ENCODE results near the gene REPS2.

Gene REPS2

GRCh38 chrX:16986169-16986568, 39.7 kb downstream of the REPS2 start:
- no peak overlapping the region for H3K4ac ChIP-seq (ENCODE audit: low read depth, low read length)
- H2BK15ac ChIP-seq (replicated peaks; ENCODE audit: low read depth), result no peak overlapping the region
- no peaks in the 10 kb centered on the region for H3K79me2 ChIP-seq (ENCODE audit: control insufficient read depth, insufficient read depth, low read length)
- no peak overlapping the region for H3K9ac ChIP-seq (ENCODE audit: low read length)
- DNase-seq, result no peak
- no peak overlapping the region for H3K4me2 ChIP-seq (ENCODE audit: low read length)
- no CpG with 5 or more reads among the region's 2 CpGs for WGBS (ENCODE audit: extremely low coverage, insufficient coverage, low lambda C conversion rate)
- no peaks in the 10 kb centered on the region for H3K36me3 ChIP-seq (ENCODE audit: control insufficient read depth, insufficient read depth, low read length)
- H3K56ac ChIP-seq (ENCODE audit: low read length), result no peak overlapping the region
- no peak overlapping the region for H3K27ac ChIP-seq (ENCODE audit: low read depth, low read length)
- no peak overlapping the region for H3K18ac ChIP-seq (ENCODE audit: low read length)
- no peaks in the 10 kb centered on the region for H3K4me1 ChIP-seq (ENCODE audit: control insufficient read depth, low read depth, low read length)
- no peak overlapping the region for H2AK5ac ChIP-seq (ENCODE audit: low read length)
- H2BK120ac ChIP-seq (ENCODE audit: low read depth, low read length), result no peak overlapping the region
- H3K79me1 ChIP-seq (ENCODE audit: low read length), result no peaks in the 10 kb centered on the region
- no peak overlapping the region for H3K4me3 ChIP-seq (ENCODE audit: low read length)
- H2BK5ac ChIP-seq (ENCODE audit: low read length), result no peak overlapping the region
- H3K23ac ChIP-seq (ENCODE audit: low read length), result no peak overlapping the region
- H4K5ac ChIP-seq (ENCODE audit: low read length), result no peak overlapping the region
- no peaks in the 10 kb centered on the region for H3K27me3 ChIP-seq (ENCODE audit: insufficient read depth, low read length, poor library complexity)
- H4K8ac ChIP-seq (ENCODE audit: low read depth, low read length), result no peak overlapping the region

GRCh38 chrX:16989750-16990149, 43.3 kb downstream of the REPS2 start:
- no peak overlapping the region for H3K9ac ChIP-seq (ENCODE audit: low read length)
- H3K56ac ChIP-seq (ENCODE audit: low read length), result no peak overlapping the region
- H3K79me1 ChIP-seq (ENCODE audit: low read length), result no peaks in the 10 kb centered on the region
- H3K23ac ChIP-seq (ENCODE audit: low read length), result no peak overlapping the region
- H3K18ac ChIP-seq (ENCODE audit: low read length), result no peak overlapping the region
- no peak overlapping the region for H3K4me2 ChIP-seq (ENCODE audit: low read length)
- H4K8ac ChIP-seq (ENCODE audit: low read depth, low read length), result no peak overlapping the region
- H3K27me3 ChIP-seq (ENCODE audit: insufficient read depth, low read length, poor library complexity), result no peaks in the 10 kb centered on the region
- H3K27ac ChIP-seq (ENCODE audit: low read depth, low read length), result no peak overlapping the region
- H3K79me2 ChIP-seq (ENCODE audit: control insufficient read depth, insufficient read depth, low read length), result no peaks in the 10 kb centered on the region
- H3K4me3 ChIP-seq (ENCODE audit: low read length), result no peak overlapping the region
- no peak overlapping the region for H2BK15ac ChIP-seq (replicated peaks; ENCODE audit: low read depth)
- no peak overlapping the region for H2BK5ac ChIP-seq (ENCODE audit: low read length)
- H2AK5ac ChIP-seq (ENCODE audit: low read length), result no peak overlapping the region
- no peak overlapping the region for H4K5ac ChIP-seq (ENCODE audit: low read length)
- DNase-seq, result no peak
- H3K4me1 ChIP-seq (ENCODE audit: control insufficient read depth, low read depth, low read length), result no peaks in the 10 kb centered on the region
- no peak overlapping the region for H2BK120ac ChIP-seq (ENCODE audit: low read depth, low read length)
- no peaks in the 10 kb centered on the region for H3K36me3 ChIP-seq (ENCODE audit: control insufficient read depth, insufficient read depth, low read length)
- no peak overlapping the region for H3K4ac ChIP-seq (ENCODE audit: low read depth, low read length)

- no peak overlapping the region for H3K27ac ChIP-seq (ENCODE audit: low read depth, low read length)
- no peaks in the 10 kb centered on the region for H3K79me1 ChIP-seq (ENCODE audit: low read length)
- WGBS (ENCODE audit: extremely low coverage, insufficient coverage, low lambda C conversion rate), result no CpG with 5 or more reads among the region's 2 CpGs
- H3K4me3 ChIP-seq (ENCODE audit: low read length), result no peak overlapping the region
- H2BK15ac ChIP-seq (replicated peaks; ENCODE audit: low read depth), result no peak overlapping the region
- DNase-seq, result no peak
- H2BK5ac ChIP-seq (ENCODE audit: low read length), result no peak overlapping the region
- H3K4me2 ChIP-seq (ENCODE audit: low read length), result no peak overlapping the region
- no peak overlapping the region for H3K9ac ChIP-seq (ENCODE audit: low read length)
- H4K5ac ChIP-seq (ENCODE audit: low read length), result no peak overlapping the region
- no peak overlapping the region for H3K56ac ChIP-seq (ENCODE audit: low read length)
- H3K4ac ChIP-seq (ENCODE audit: low read depth, low read length), result no peak overlapping the region
- H3K23ac ChIP-seq (ENCODE audit: low read length), result no peak overlapping the region
- no peaks in the 10 kb centered on the region for H3K36me3 ChIP-seq (ENCODE audit: control insufficient read depth, insufficient read depth, low read length)
- H3K27me3 ChIP-seq (ENCODE audit: insufficient read depth, low read length, poor library complexity), result no peaks in the 10 kb centered on the region
- H4K8ac ChIP-seq (ENCODE audit: low read depth, low read length), result no peak overlapping the region
- no peak overlapping the region for H2AK5ac ChIP-seq (ENCODE audit: low read length)
- H2BK120ac ChIP-seq (ENCODE audit: low read depth, low read length), result no peak overlapping the region
- no peak overlapping the region for H3K18ac ChIP-seq (ENCODE audit: low read length)
- H3K4me1 ChIP-seq (ENCODE audit: control insufficient read depth, low read depth, low read length), result no peaks in the 10 kb centered on the region
- H3K79me2 ChIP-seq (ENCODE audit: control insufficient read depth, insufficient read depth, low read length), result no peaks in the 10 kb centered on the region
Observed at GRCh38 chrX:16990839-16991238, 44.4 kb downstream of the REPS2 start.

- Histone ChIP-seq H3K36me3 (ENCODE audit: control insufficient read depth, insufficient read depth, low read length) (no peaks in the 10 kb centered on the region), H2BK5ac (ENCODE audit: low read length) (no peak overlapping the region)
- WGBS (ENCODE audit: extremely low coverage, insufficient coverage, low lambda C conversion rate), result no CpG with 5 or more reads among the region's 3 CpGs
Observed at GRCh38 chrX:16992445-16992844, 46.0 kb downstream of the REPS2 start.

GRCh38 chrX:16992951-16993350, 46.5 kb downstream of the REPS2 start:
- Histone ChIP-seq H3K4me2 (ENCODE audit: low read length) (no peak overlapping the region), H3K36me3 (ENCODE audit: control insufficient read depth, insufficient read depth, low read length) (no peaks in the 10 kb centered on the region), H2AK5ac (ENCODE audit: low read length) (no peak overlapping the region), H2BK15ac (replicated peaks; ENCODE audit: low read depth) (no peak overlapping the region), H3K4me1 (ENCODE audit: control insufficient read depth, low read depth, low read length) (no peaks in the 10 kb centered on the region), H3K79me1 (ENCODE audit: low read length) (no peaks in the 10 kb centered on the region), H3K4ac (ENCODE audit: low read depth, low read length) (no peak overlapping the region), H2BK120ac (ENCODE audit: low read depth, low read length) (no peak overlapping the region), H3K27ac (ENCODE audit: low read depth, low read length) (no peak overlapping the region), H3K23ac (ENCODE audit: low read length) (no peak overlapping the region), H3K4me3 (ENCODE audit: low read length) (no peak overlapping the region), H4K8ac (ENCODE audit: low read depth, low read length) (no peak overlapping the region), H3K9ac (ENCODE audit: low read length) (no peak overlapping the region), H3K79me2 (ENCODE audit: control insufficient read depth, insufficient read depth, low read length) (no peaks in the 10 kb centered on the region), H3K27me3 (ENCODE audit: insufficient read depth, low read length, poor library complexity) (no peaks in the 10 kb centered on the region), H2BK5ac (ENCODE audit: low read length) (no peak overlapping the region), H4K5ac (ENCODE audit: low read length) (no peak overlapping the region), H3K56ac (ENCODE audit: low read length) (no peak overlapping the region), H3K18ac (ENCODE audit: low read length) (no peak overlapping the region)
- no peak for DNase-seq
- WGBS (ENCODE audit: extremely low coverage, insufficient coverage, low lambda C conversion rate), result no CpG with 5 or more reads among the region's 2 CpGs

More at GRCh38 chrX:16992445-16992844, 46.0 kb downstream of the REPS2 start:
- Histone ChIP-seq H3K18ac (ENCODE audit: low read length) (no peak overlapping the region), H3K56ac (ENCODE audit: low read length) (no peak overlapping the region), H3K23ac (ENCODE audit: low read length) (no peak overlapping the region), H4K8ac (ENCODE audit: low read depth, low read length) (no peak overlapping the region), H3K27me3 (ENCODE audit: insufficient read depth, low read length, poor library complexity) (no peaks in the 10 kb centered on the region), H4K5ac (ENCODE audit: low read length) (no peak overlapping the region), H3K27ac (ENCODE audit: low read depth, low read length) (no peak overlapping the region), H2AK5ac (ENCODE audit: low read length) (no peak overlapping the region), H3K9ac (ENCODE audit: low read length) (no peak overlapping the region), H3K4me2 (ENCODE audit: low read length) (no peak overlapping the region), H3K4me1 (ENCODE audit: control insufficient read depth, low read depth, low read length) (no peaks in the 10 kb centered on the region), H3K79me2 (ENCODE audit: control insufficient read depth, insufficient read depth, low read length) (no peaks in the 10 kb centered on the region), H3K4ac (ENCODE audit: low read depth, low read length) (no peak overlapping the region), H3K4me3 (ENCODE audit: low read length) (no peak overlapping the region), H2BK120ac (ENCODE audit: low read depth, low read length) (no peak overlapping the region), H2BK15ac (replicated peaks; ENCODE audit: low read depth) (no peak overlapping the region), H3K79me1 (ENCODE audit: low read length) (no peaks in the 10 kb centered on the region)
- no peak for DNase-seq

GRCh38 chrX:16993791-16994318, 47.4 kb downstream of the REPS2 start:
- no peak overlapping the region for H3K4ac ChIP-seq (ENCODE audit: low read depth, low read length)
- DNase-seq, result peak; percentile 6
- H2AK5ac ChIP-seq (ENCODE audit: low read length), result no peak overlapping the region
- H2BK120ac ChIP-seq (ENCODE audit: low read depth, low read length), result no peak overlapping the region
- no peaks in the 10 kb centered on the region for H3K27me3 ChIP-seq (ENCODE audit: insufficient read depth, low read length, poor library complexity)
- no peak overlapping the region for H4K5ac ChIP-seq (ENCODE audit: low read length)
- H3K4me2 ChIP-seq (ENCODE audit: low read length), result no peak overlapping the region
- H3K9ac ChIP-seq (ENCODE audit: low read length), result no peak overlapping the region
- WGBS (ENCODE audit: extremely low coverage, insufficient coverage, low lambda C conversion rate), result no CpG with 5 or more reads among the region's 4 CpGs
- H3K79me2 ChIP-seq (ENCODE audit: control insufficient read depth, insufficient read depth, low read length), result no peaks in the 10 kb centered on the region
- H3K4me3 ChIP-seq (ENCODE audit: low read length), result no peak overlapping the region
- H3K23ac ChIP-seq (ENCODE audit: low read length), result no peak overlapping the region
- no peak overlapping the region for H2BK5ac ChIP-seq (ENCODE audit: low read length)
- no peaks in the 10 kb centered on the region for H3K4me1 ChIP-seq (ENCODE audit: control insufficient read depth, low read depth, low read length)
- no peak overlapping the region for H4K8ac ChIP-seq (ENCODE audit: low read depth, low read length)
- H3K18ac ChIP-seq (ENCODE audit: low read length), result no peak overlapping the region
- no peak overlapping the region for H3K27ac ChIP-seq (ENCODE audit: low read depth, low read length)
- H3K79me1 ChIP-seq (ENCODE audit: low read length), result no peaks in the 10 kb centered on the region
- no peak overlapping the region for H3K56ac ChIP-seq (ENCODE audit: low read length)
- no peak overlapping the region for H2BK15ac ChIP-seq (replicated peaks; ENCODE audit: low read depth)
- no peaks in the 10 kb centered on the region for H3K36me3 ChIP-seq (ENCODE audit: control insufficient read depth, insufficient read depth, low read length)

All from mesendoderm (in vitro differentiated cells).